Spinal cord (tissue), 10 donors: Measurements from ENCODE around the gene BTG2. TPM values are rescaled to one million over a fixed set of nuclear protein-coding genes. Genes with fewer than 3 reads are reported as not detected.

Experiments
- DNase-seq, 6 donors: peaks; one replicate each; pipeline versions ENCODE4 v3.0.0 to v3.0.0-alpha.2; 2013 to 2015; ENCODE audit warnings: low spot score in 6 of 6, low read depth in 4 of 6
- H3K27ac ChIP-seq: one replicate; pipeline ENCODE4 v1.5.1; 2013; ENCODE audit warnings: low read depth, low read length, control low read depth
- H3K27me3 ChIP-seq: one replicate; pipeline ENCODE4 v1.6.1; 2013; ENCODE audit warnings: low read length; ENCODE audit not compliant: control insufficient read depth, insufficient read depth
- H3K36me3 ChIP-seq: one replicate; pipeline ENCODE4 v1.6.1; 2013; ENCODE audit warnings: low read length; ENCODE audit not compliant: control insufficient read depth, insufficient read depth
- H3K4me1 ChIP-seq: one replicate; pipeline ENCODE4 v1.6.1; 2013; ENCODE audit warnings: low read length; ENCODE audit not compliant: control insufficient read depth, insufficient read depth
- H3K4me3 ChIP-seq: one replicate; pipeline ENCODE4 v1.5.1; 2013; ENCODE audit warnings: low read depth, low read length, control low read depth
- H3K9me3 ChIP-seq: one replicate; pipeline ENCODE4 v1.6.1; 2013; ENCODE audit warnings: low read length; ENCODE audit not compliant: control insufficient read depth, insufficient read depth
- WGBS: methylation state at CpG from one replicate; pipeline ENCODE4 v1.1.5; 2013; ENCODE audit warnings: missing lambda C conversion rate; ENCODE audit not compliant: insufficient coverage; 5-methylcytosine and 5-hydroxymethylcytosine counted together
- polyA plus RNA-seq, 2 donors: library from polyadenylated mRNA; unstranded; fragments of 120-200 nt; gene quantifications; one replicate each; pipeline ENCODE4 v1.2.1, GENCODE V29; 2013; ENCODE audit not compliant: insufficient read length in 2 of 2
- total RNA-seq, 2 donors: library from RNA; depleted of rRNA in 1 of 2; stranded (reverse); fragments of 120-200 nt in 1 of 2; fragments of >200 nt in 1 of 2; gene quantifications; one replicate each; pipeline versions ENCODE4 v1.2.3 to v1.2.4, GENCODE V29; 2013 to 2014
- donor health status: healthy.

Gene BTG2
- total and polyA plus RNA-seq, 4 donors: 28.4 to 39.5 (median 38.1) TPM

DNA sequence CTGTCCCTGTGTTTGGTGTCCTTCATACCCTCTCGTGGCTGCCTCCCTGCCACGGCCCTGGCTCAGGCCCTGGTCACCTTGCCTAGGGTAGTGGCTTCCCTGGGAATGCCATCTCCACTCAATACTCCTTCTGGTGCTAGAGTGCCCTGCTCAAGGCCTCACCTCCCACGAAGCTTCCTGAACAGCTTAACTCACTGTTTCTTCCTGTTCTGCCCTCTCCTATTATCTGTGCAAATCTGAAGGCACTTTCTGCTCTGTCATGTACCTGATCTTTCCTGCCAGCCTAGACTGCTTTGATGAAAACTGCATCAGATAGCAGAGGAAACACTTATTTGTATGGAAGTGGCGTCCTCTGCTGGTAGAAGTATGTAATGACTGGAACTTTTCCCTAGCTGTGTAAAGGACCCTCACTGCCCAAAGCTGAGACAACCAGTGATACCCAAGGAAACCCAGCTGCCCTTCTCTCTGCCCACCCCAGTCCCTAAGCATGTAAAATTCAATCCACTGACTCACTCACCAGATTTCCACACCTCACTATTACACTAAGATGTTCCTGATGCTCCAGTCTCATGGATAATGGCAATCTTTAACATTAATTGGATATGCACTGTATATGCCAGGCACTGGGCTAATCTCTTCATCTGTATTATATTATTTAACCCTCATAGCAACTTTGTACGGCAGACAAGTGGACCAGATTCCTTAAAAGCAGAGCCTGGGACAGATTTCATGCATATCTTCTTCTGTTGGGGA lies 36.2 kb upstream of the BTG2 start:
- Histone ChIP-seq H3K27me3 (no peaks in the 10 kb centered on the region), H3K36me3 (no peaks in the 10 kb centered on the region), H3K4me3 (no peak overlapping the region), H3K4me1 (peaks cover 34% of the 10 kb centered on the region), H3K9me3 (no peaks in the 10 kb centered on the region), H3K27ac (no peak overlapping the region)
- DNase-seq: peak in 4 of 6 donors; percentile 80 to 96 (median 85)
- WGBS: 27% methylated on average over 4 of the region's 5 CpGs

- DNase-seq: no peak
- H3K27me3 ChIP-seq: no peaks in the 10 kb centered on the region
- H3K4me3 ChIP-seq: no peak overlapping the region
- no peaks in the 10 kb centered on the region for H3K36me3 ChIP-seq
- H3K27ac ChIP-seq: no peak overlapping the region
- H3K9me3 ChIP-seq: no peaks in the 10 kb centered on the region
- peaks cover 40% of the 10 kb centered on the region for H3K4me1 ChIP-seq
- WGBS: 68% methylated on average over 4 of the region's 5 CpGs
Measured at GRCh38 chr1:203269654-203270020, 35.7 kb upstream of the BTG2 start.

- Histone ChIP-seq H3K4me3 (no peak overlapping the region), H3K9me3 (no peaks in the 10 kb centered on the region), H3K4me1 (peaks cover 43% of the 10 kb centered on the region), H3K27ac (no peak overlapping the region), H3K36me3 (no peaks in the 10 kb centered on the region), H3K27me3 (no peaks in the 10 kb centered on the region)
- no peak for DNase-seq
- WGBS: 79% methylated on average over 4 of the region's 4 CpGs
Measured at GRCh38 chr1:203270448-203270847, 34.9 kb upstream of the BTG2 start.

GRCh38 chr1:203271018-203271743 lies 34.1 kb upstream of the BTG2 start:
- Histone ChIP-seq H3K27ac (no peak overlapping the region), H3K4me3 (no peak overlapping the region), H3K27me3 (no peaks in the 10 kb centered on the region), H3K4me1 (peaks cover 49% of the 10 kb centered on the region), H3K36me3 (no peaks in the 10 kb centered on the region), H3K9me3 (no peaks in the 10 kb centered on the region)
- WGBS: 5% methylated on average over 3 of the region's 8 CpGs
- peak in 3 of 6 donors; percentile 68 to 93 (median 86) for DNase-seq

DNA sequence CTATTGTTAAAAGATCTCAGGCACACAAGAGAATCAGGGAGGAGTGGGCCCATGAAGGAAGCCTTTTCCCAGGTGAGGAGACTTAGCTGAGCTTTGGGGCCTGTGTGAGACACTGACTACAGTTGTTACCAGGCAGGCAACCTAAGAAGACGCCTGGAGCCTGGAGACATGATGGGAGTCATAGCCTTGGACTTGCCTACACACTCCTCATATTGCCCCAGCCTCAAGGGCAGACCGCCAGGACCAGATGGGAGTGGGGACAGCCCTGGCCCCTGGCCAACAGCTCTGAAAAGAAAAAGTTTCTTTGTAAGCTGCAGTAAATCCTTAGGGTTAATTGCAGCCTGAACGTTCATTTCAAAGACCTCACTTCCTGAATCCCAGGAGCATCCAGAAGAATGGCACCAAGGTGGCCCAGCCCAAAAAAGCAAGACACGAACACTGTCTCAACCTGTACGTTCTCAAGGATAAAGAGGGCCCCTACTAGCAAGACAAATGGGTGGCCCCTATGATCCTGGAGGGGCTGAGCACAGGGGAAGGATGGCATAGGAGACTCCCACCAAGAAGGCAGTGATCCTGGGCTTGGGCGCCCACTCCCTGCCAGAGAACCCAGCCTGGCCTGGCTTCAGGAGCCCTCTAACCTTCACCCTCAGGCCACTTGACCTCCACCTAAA lies 33.2 kb upstream of the BTG2 start:
- peak overlapping the region; percentile 25 for H3K27ac ChIP-seq
- no peak overlapping the region for H3K4me3 ChIP-seq
- peak in 2 of 6 donors; percentile 69 to 83 for DNase-seq
- peaks cover 57% of the 10 kb centered on the region for H3K4me1 ChIP-seq
- H3K27me3 ChIP-seq: no peaks in the 10 kb centered on the region
- H3K9me3 ChIP-seq: no peaks in the 10 kb centered on the region
- no peaks in the 10 kb centered on the region for H3K36me3 ChIP-seq
- 33% methylated on average over 3 of the region's 6 CpGs for WGBS

DNA sequence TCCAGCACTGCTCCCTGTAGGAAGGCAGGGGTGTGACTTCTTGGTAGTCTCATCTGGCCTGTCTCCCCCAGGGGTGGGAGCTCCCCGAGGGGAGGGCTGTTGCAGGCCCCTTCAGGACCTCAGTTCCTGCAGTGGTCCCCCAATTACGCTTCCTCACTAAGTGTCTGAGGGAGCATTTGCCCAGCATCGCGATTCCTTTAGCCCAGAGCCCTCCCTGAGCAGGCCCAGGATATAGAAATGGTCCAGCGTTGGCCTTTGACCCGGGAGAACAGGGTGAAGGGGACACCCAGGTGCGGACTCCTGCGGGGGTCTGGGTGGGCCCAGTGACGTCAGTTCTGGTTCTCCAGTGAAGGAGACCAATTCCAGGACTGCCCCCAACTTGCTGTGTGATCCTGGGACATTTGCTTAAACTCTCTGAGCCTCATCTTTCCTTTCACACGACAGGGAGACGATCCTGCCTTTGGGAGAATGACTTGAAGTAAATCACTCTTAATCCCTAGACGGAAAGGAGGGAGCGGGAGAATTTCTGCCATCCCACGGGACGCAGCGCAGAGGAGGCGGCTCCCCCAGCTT lies 32.6 kb upstream of the BTG2 start:
- WGBS: 32% methylated on average over 13 of the region's 17 CpGs
- Histone ChIP-seq H3K4me1 (peaks cover 59% of the 10 kb centered on the region), H3K27ac (peak overlapping the region; percentile 61), H3K27me3 (no peaks in the 10 kb centered on the region), H3K36me3 (no peaks in the 10 kb centered on the region), H3K9me3 (no peaks in the 10 kb centered on the region), H3K4me3 (no peak overlapping the region)
- no peak for DNase-seq

DNA sequence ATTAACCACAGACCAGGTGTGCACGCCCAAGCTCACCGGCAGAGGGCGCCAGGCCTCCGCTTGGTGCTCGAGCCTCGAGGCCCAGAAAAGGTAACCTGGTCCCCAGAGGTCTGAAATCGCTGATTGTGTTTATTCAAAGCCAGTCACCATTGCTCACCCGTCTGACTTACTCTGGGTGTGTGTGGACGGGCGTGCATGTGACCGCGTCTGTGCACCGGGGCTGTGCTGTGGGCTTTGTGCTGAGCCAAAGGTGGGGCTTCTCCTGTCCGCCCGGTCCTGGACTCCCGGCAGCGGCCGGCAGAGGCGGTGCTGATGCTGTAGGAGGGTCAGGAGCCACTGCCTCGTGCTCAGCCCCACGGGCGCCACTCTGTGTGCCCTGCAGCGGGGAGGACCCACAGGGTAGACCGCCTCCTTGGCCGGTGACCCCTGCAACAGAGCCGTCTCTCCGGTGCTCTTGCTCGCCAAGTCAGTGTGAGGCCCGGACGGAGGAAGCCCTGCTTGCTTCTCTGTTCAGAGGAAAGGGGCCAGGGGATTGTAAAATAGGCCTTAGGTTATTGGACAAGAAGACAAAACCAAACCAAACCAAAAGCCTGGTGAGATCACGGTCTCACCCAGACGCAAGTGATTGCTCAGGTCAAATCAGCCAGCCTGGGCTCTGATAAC lies 32.0 kb upstream of the BTG2 start:
- H3K9me3 ChIP-seq: no peaks in the 10 kb centered on the region
- no peaks in the 10 kb centered on the region for H3K27me3 ChIP-seq
- H3K27ac ChIP-seq: peak overlapping the region; percentile 61
- no peaks in the 10 kb centered on the region for H3K36me3 ChIP-seq
- WGBS: 10% methylated on average over 26 of the region's 32 CpGs
- H3K4me1 ChIP-seq: peaks cover 63% of the 10 kb centered on the region
- DNase-seq: peak in 3 of 6 donors; percentile 72 to 95 (median 91)
- peak overlapping the region; percentile 28 for H3K4me3 ChIP-seq

DNA sequence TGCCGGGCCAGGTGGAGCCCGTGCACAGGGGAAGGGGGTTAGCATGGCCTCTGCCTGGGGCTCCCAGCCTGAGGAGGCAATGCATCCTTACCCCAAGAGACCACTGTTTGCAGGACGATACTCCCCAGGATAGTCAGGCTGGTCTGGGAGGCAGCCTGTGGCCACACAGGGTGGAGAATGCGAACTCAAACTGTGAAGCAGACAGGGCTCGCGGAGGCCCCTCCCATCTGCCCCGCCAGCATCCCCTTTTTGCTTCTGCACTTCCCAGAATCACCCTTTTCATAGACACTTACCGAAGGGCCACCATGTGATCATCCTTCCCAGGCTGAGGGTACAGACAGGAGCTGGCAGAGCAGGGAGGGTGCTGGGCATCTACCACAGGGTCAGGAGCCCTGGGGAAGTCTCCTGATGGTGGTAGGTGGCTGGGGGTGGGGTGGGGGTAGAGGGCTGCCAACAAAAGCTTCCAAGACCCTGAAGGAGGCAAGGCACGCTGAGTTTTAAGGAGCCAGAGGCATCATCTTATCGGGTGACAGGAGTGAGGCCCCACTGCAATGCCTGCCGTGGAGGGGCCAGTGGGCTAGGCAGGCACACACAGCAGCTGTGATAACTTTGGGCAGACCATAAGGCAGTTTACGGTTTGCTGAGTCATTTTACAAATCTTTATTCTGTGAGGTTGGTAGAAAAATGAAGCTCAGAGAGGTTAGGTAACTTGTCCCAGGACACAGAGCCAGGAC lies 31.3 kb upstream of the BTG2 start:
- Histone ChIP-seq H3K4me1 (peaks cover 70% of the 10 kb centered on the region), H3K27me3 (no peaks in the 10 kb centered on the region), H3K27ac (peak overlapping the region; percentile 64), H3K36me3 (no peaks in the 10 kb centered on the region), H3K4me3 (no peak overlapping the region), H3K9me3 (no peaks in the 10 kb centered on the region)
- 54% methylated on average over 11 of the region's 12 CpGs for WGBS
- no peak for DNase-seq
